H1 (cell line): ENCODE measurements around the gene TMC3. TPM values are rescaled to one million over a fixed set of nuclear protein-coding genes. Genes with fewer than 3 reads are reported as not detected.

Source experiments
- CTCF ChIA-PET: fragments of 300-600 bp; sonication (Branson Sonifier 250); formaldehyde crosslinking; loops from one replicate; lab custom pipeline; 2021; ENCODE audit not compliant: partially characterized antibody; lab: Charles Lee
- POLR2A ChIA-PET: fragments of 300-600 bp; sonication (Branson Sonifier 250); formaldehyde crosslinking; loops from one replicate; lab custom pipeline; 2021; ENCODE audit warnings: inconsistent platforms; ENCODE audit not compliant: partially characterized antibody; lab: Charles Lee
- DNase-seq, 2 experiments: peaks; one replicate each; pipeline versions ENCODE4 v3.0.0 to v3.0.0-alpha.2; 2010 to 2022; ENCODE audit warnings: low spot score in 2 of 2, low read depth in 1 of 2, mixed read lengths in 1 of 2
- FAIRE-seq: peaks from 2 replicates; lab custom pipeline; 2011; peaks lifted over from hg19 to GRCh38; lab: Jason Lieb, UNC
- H2AFZ ChIP-seq: 2 replicates; pipeline ENCODE4 v1.8.1; 2012; ENCODE audit warnings: low read length, inconsistent platforms
- H2AK5ac ChIP-seq: 2 replicates; pipeline ENCODE4 v1.6.1; 2013; ENCODE audit warnings: low read depth, low read length
- H2BK120ac ChIP-seq: replicated peaks from 2 replicates; pipeline ENCODE3; 2013; ENCODE audit warnings: low read depth, low read length, inconsistent platforms
- H2BK12ac ChIP-seq: 2 replicates; pipeline ENCODE4 v1.6.1; 2013; ENCODE audit warnings: low read depth, low read length
- H2BK15ac ChIP-seq: 2 replicates; pipeline ENCODE4 v1.6.1; 2013; ENCODE audit warnings: low read length
- H2BK20ac ChIP-seq: 2 replicates; pipeline ENCODE4 v1.6.1; 2013; ENCODE audit warnings: low read length
- H2BK5ac ChIP-seq: 2 replicates; pipeline ENCODE4 v1.6.1; 2013; ENCODE audit warnings: low read depth, low read length
- H3K14ac ChIP-seq: 2 replicates; pipeline ENCODE4 v1.6.1; 2013; ENCODE audit warnings: inconsistent platforms; ENCODE audit not compliant: insufficient read length
- H3K18ac ChIP-seq: 2 replicates; pipeline ENCODE4 v1.6.1; 2013; ENCODE audit warnings: low read length; ENCODE audit errors: extremely low read depth
- H3K23ac ChIP-seq: 2 replicates; pipeline ENCODE4 v1.6.1; 2013; ENCODE audit warnings: inconsistent platforms; ENCODE audit not compliant: insufficient read length
- H3K23me2 ChIP-seq: 2 replicates; pipeline ENCODE4 v1.6.1; 2013; ENCODE audit warnings: low read depth, low read length
- H3K27ac ChIP-seq: 2 replicates; pipeline ENCODE4 v1.6.1; 2011; ENCODE audit warnings: low read depth, low read length, inconsistent platforms
- H3K27me3 ChIP-seq, 4 experiments: replicated peaks in 1 of 4; 1 replicate in 1 of 4; 2 replicates in 3 of 4; pipeline versions ENCODE4 v1.6.1 to v1.8.1; 2011 to 2013; ENCODE audit warnings: low read length in 3 of 4, mild to moderate bottlenecking in 3 of 4, inconsistent platforms in 2 of 4, mixed read lengths in 2 of 4, moderate library complexity in 1 of 4; ENCODE audit not compliant: control insufficient read depth in 3 of 4, insufficient read depth in 3 of 4; ENCODE audit errors: extremely low read depth in 1 of 4
- H3K36me3 ChIP-seq, 4 experiments: 2 replicates each; pipeline versions ENCODE4 v1.6.1 to v1.8.1; 2011 to 2013; ENCODE audit warnings: mild to moderate bottlenecking in 4 of 4, low read length in 3 of 4, moderate library complexity in 2 of 4, control low read depth in 1 of 4, inconsistent platforms in 1 of 4; ENCODE audit not compliant: insufficient read depth in 4 of 4, control insufficient read depth in 2 of 4
- H3K4ac ChIP-seq: replicated peaks from 2 replicates; pipeline ENCODE3; 2013; ENCODE audit warnings: low read length, low read depth, mixed read lengths, inconsistent platforms; ENCODE audit not compliant: insufficient read length
- H3K4me1 ChIP-seq, 4 experiments: replicated peaks in 1 of 4; 1 replicate in 1 of 4; 2 replicates in 3 of 4; pipeline versions ENCODE4 v1.6.1 to v1.8.1; 2011 to 2013; ENCODE audit warnings: low read length in 3 of 4, inconsistent platforms in 2 of 4, mixed read lengths in 1 of 4; ENCODE audit not compliant: insufficient read depth in 4 of 4, control insufficient read depth in 3 of 4
- H3K4me2 ChIP-seq, 2 experiments: 2 replicates each; pipeline versions ENCODE4 v1.6.1 to v1.8.1; 2011 to 2013; ENCODE audit warnings: low read depth in 2 of 2, low read length in 2 of 2, control low read depth in 1 of 2, inconsistent platforms in 1 of 2, mild to moderate bottlenecking in 1 of 2; ENCODE audit not compliant: insufficient read depth in 1 of 2
- H3K4me3 ChIP-seq, 4 experiments: fragments of 200-600, 300-600 bp in 1 of 4; sonication (generic), shearing (Covaris generic), sonication (Bioruptor Twin) in 1 of 4; 2 replicates each; pipeline versions ENCODE4 v1.5.1 to v1.8.1; 2011 to 2016; ENCODE audit warnings: low read length in 4 of 4, low read depth in 3 of 4, control low read depth in 2 of 4, inconsistent platforms in 2 of 4, mild to moderate bottlenecking in 2 of 4, mixed read lengths in 1 of 4, moderate library complexity in 1 of 4; ENCODE audit not compliant: insufficient read depth in 2 of 4; ENCODE audit errors: extremely low read depth in 1 of 4
- H3K56ac ChIP-seq: replicated peaks from 2 replicates; pipeline ENCODE3; 2013; ENCODE audit warnings: low read depth, mild to moderate bottlenecking, mixed read lengths, low read length, inconsistent platforms; ENCODE audit not compliant: insufficient read length
- H3K79me1 ChIP-seq: 2 replicates; pipeline ENCODE4 v1.6.1; 2013; ENCODE audit warnings: low read depth, low read length, control low read depth
- H3K79me2 ChIP-seq, 2 experiments: 2 replicates each; pipeline versions ENCODE4 v1.6.1 to v1.8.1; 2012 to 2013; ENCODE audit warnings: low read length in 2 of 2, mild to moderate bottlenecking in 2 of 2, inconsistent platforms in 1 of 2; ENCODE audit not compliant: insufficient read depth in 2 of 2, control insufficient read depth in 1 of 2
- H3K9ac ChIP-seq, 4 experiments: replicated peaks in 1 of 4; 1 replicate in 1 of 4; 2 replicates in 3 of 4; pipeline versions ENCODE4 v1.6.1 to v1.8.1; 2011 to 2013; ENCODE audit warnings: low read depth in 3 of 4, low read length in 3 of 4, control low read depth in 2 of 4, mild to moderate bottlenecking in 2 of 4, moderate library complexity in 2 of 4, inconsistent platforms in 1 of 4; ENCODE audit errors: extremely low read depth in 1 of 4
- H3K9me3 ChIP-seq, 2 experiments: 2 replicates each; pipeline versions ENCODE4 v1.6.1 to v1.8.1; 2012 to 2013; ENCODE audit warnings: mild to moderate bottlenecking in 2 of 2, moderate library complexity in 2 of 2, control low read depth in 1 of 2, inconsistent platforms in 1 of 2, low read depth in 1 of 2, low read length in 1 of 2, mixed read lengths in 1 of 2; ENCODE audit not compliant: insufficient read depth in 2 of 2
- H4K20me1 ChIP-seq, 2 experiments: replicated peaks in 1 of 2; 2 replicates each; pipeline versions ENCODE3 to v1.8.1; 2011 to 2013; ENCODE audit warnings: inconsistent platforms in 2 of 2, low read length in 2 of 2, mild to moderate bottlenecking in 1 of 2; ENCODE audit not compliant: insufficient read depth in 2 of 2, control insufficient read depth in 1 of 2
- H4K5ac ChIP-seq: 2 replicates; pipeline ENCODE4 v1.6.1; 2013; ENCODE audit warnings: low read length, low read depth, mixed read lengths, inconsistent platforms; ENCODE audit not compliant: insufficient read length
- H4K8ac ChIP-seq: 2 replicates; pipeline ENCODE4 v1.8.0; 2013; ENCODE audit warnings: mild to moderate bottlenecking, moderate library complexity, low read length, inconsistent platforms; ENCODE audit not compliant: insufficient read depth; ENCODE audit errors: extremely low read depth
- H4K91ac ChIP-seq: replicated peaks from 2 replicates; pipeline ENCODE3; 2013; ENCODE audit warnings: low read length, mixed read lengths, inconsistent platforms; ENCODE audit not compliant: insufficient read length
- CHD2 ChIP-seq: IDR thresholded peaks from 2 replicates; pipeline ENCODE4 v1.6.1; 2012; ENCODE audit warnings: low read length, improper control_type of control experiment
- CTCF ChIP-seq, 3 experiments: IDR thresholded peaks; 1 replicate in 2 of 3; 2 replicates in 1 of 3; pipeline versions ENCODE4 v1.5.1 to v1.6.1; 2011; ENCODE audit warnings: low read length in 3 of 3, mild to moderate bottlenecking in 3 of 3, inconsistent platforms in 2 of 3, low read depth in 1 of 3, moderate library complexity in 1 of 3; ENCODE audit not compliant: insufficient read depth in 1 of 3; ENCODE audit errors: control extremely low read depth in 1 of 3
- RAD21 ChIP-seq, 2 experiments: IDR thresholded peaks in 1 of 2; conservative IDR thresholded peaks in 1 of 2; 2 replicates each; pipeline ENCODE4 v1.6.1; 2011; ENCODE audit warnings: low read depth in 2 of 2, low read length in 2 of 2, improper control_type of control experiment in 1 of 2, inconsistent platforms in 1 of 2, mild to moderate bottlenecking in 1 of 2, moderate library complexity in 1 of 2
- SAP30 ChIP-seq: fragments of 300-600 bp; sonication (generic); IDR thresholded peaks from 2 replicates; pipeline ENCODE4 v1.7.1; 2012; ENCODE audit warnings: low read length, moderate library complexity, mild to moderate bottlenecking, inconsistent platforms; ENCODE audit not compliant: insufficient read depth, insufficient replicate concordance
- WGBS, 2 experiments: shearing (Covaris generic) in 1 of 2; methylation state at CpG; one replicate each; pipeline versions ENCODE4 v1.1.6 to v1.1.7; 2013 to 2015; ENCODE audit warnings: low lambda C conversion rate in 2 of 2, mixed read lengths in 2 of 2, inconsistent platforms in 1 of 2, low coverage in 1 of 2, missing lambda C conversion rate in 1 of 2; ENCODE audit not compliant: insufficient replicate concordance in 2 of 2, insufficient coverage in 1 of 2, insufficient read length in 1 of 2; ENCODE audit errors: extremely low coverage in 1 of 2, missing lambda C conversion rate in 1 of 2; 5-methylcytosine and 5-hydroxymethylcytosine counted together
- polyA plus RNA-seq, 7 experiments: library from polyadenylated mRNA; depleted of rRNA in 3 of 7; stranded (reverse) in 5 of 7; unstranded in 2 of 7; fragments of >200 nt in 5 of 7; fragments of 200-250 nt in 2 of 7; gene quantifications; 1 replicate in 5 of 7; 2 replicates in 1 of 7; 4 replicates in 1 of 7; pipeline versions ENCODE4 v1.2.1 to v1.2.3, GENCODE V29; 2011 to 2013; ENCODE audit warnings: missing spikeins in 2 of 7, mixed read lengths in 2 of 7
- total RNA-seq: library from RNA; stranded (reverse); fragmentation: NEBNext Ultra II Directional; extraction: Animal tissue kit (Norgen Biotek cat#: 25700); gene quantifications from 2 replicates; pipeline ENCODE4 v1.2.1, GENCODE V29; 2021

Gene TMC3
- total and polyA plus RNA-seq, 2 of the 8 experiments (the other 6 are each of a cell fraction or from before 2014, with no cell fraction given), result not detected

GRCh38 chr15:81357180-81357686 is 16.8 kb downstream of the TMC3 start:
- Histone ChIP-seq H3K4me3 (no peak overlapping the region), H4K5ac (no peak overlapping the region), H3K9me3 (no peaks in the 10 kb centered on the region), H3K4me1 (peaks cover 0 to 4% (median 2%) of the 10 kb centered on the region in 4 experiments; a peak in 2 of 7 replicates), H4K20me1 (no peaks in the 10 kb centered on the region), H3K79me1 (no peaks in the 10 kb centered on the region), H3K4ac (no peak overlapping the region), H2BK120ac (no peak overlapping the region), H3K79me2 (no peaks in the 10 kb centered on the region), H3K27ac (no peak overlapping the region), H3K56ac (no peak overlapping the region), H3K4me2 (no peak overlapping the region)
- DNase-seq, result no peak
- no peak for FAIRE-seq
- ChIA-PET POLR2A (interaction anchor here (0.9 kb wide), 1 partner anchor 91 kb away, joined by 5 read pairs; no protein-coding TSS in a partner anchor), CTCF (interaction anchor here (0.6 to 6.3 kb wide), 30 partner anchors 8 to 850 kb away, joined by 3 to 34 read pairs (median 3); partner anchors contain the start of gene STARD5)
- WGBS, 2 experiments, result 80% methylated on average over 6 of the region's 6 CpGs; no CpG with 5 or more reads in 1 of the 2 experiments
- TF ChIP-seq CTCF (IDR thresholded peaks at IDR 0.05; ENCODE audit: control extremely low read depth in 1 of 3, insufficient read depth in 1 of 3, low read depth in 1 of 3, low read length in 3 of 3) (peak in 2 of 3 experiments; percentile 12 to 29; a peak in 1 of 4 replicates), RAD21 (IDR thresholded peaks at IDR 0.05 in 1 of 2, conservative IDR thresholded peaks at IDR 0.05 in 1 of 2; ENCODE audit: low read depth in 2 of 2, low read length in 2 of 2) (peak in 1 of 2 experiments; percentile 15; a peak in 1 of 4 replicates), SAP30 (no peak), CHD2 (no peak)
- TF ChIP-seq, all 59 proteins: peak for 2
- H3K27me3 ChIP-seq, result no peaks in the 10 kb centered on the region
- H2BK5ac ChIP-seq, result no peak overlapping the region
- no peaks in the 10 kb centered on the region for H3K23me2 ChIP-seq
- no peak overlapping the region for H3K14ac ChIP-seq
- H2AFZ ChIP-seq, result no peak overlapping the region
- no peak overlapping the region for H4K91ac ChIP-seq
- H4K8ac ChIP-seq, result no peak overlapping the region
- H3K36me3 ChIP-seq, result no peaks in the 10 kb centered on the region
- H3K18ac ChIP-seq, result no peak overlapping the region
- H2AK5ac ChIP-seq, result no peak overlapping the region
- H3K9ac ChIP-seq, result no peak overlapping the region
- no peak overlapping the region for H3K23ac ChIP-seq
- no peak overlapping the region for H2BK12ac ChIP-seq
- H2BK15ac ChIP-seq, result no peak overlapping the region
- no peak overlapping the region for H2BK20ac ChIP-seq
